Upper lobe of left lung (tissue), 4 donors: Measurements from ENCODE around the gene PATL2.

ENCODE experiments used
- POLR2AphosphoS5 ChIP-seq, 2 donors: sonication (generic); formaldehyde crosslinking; IDR thresholded peaks; one replicate each; pipeline ENCODE4 v1.5.1; 2017; ENCODE audit warnings: antibody characterized with exemption in 2 of 2
- TF ChIP-seq, protein P1 (sequence below), 6 experiments: fragments of 450-650 bp in 4 of 6; fragments of 200-600 bp in 2 of 6; sonication (generic) in 2 of 6; IDR thresholded peaks; one replicate each; pipeline ENCODE4 v1.5.1; 2016 to 2019; ENCODE audit warnings: antibody characterized with exemption in 6 of 6

DNA sequence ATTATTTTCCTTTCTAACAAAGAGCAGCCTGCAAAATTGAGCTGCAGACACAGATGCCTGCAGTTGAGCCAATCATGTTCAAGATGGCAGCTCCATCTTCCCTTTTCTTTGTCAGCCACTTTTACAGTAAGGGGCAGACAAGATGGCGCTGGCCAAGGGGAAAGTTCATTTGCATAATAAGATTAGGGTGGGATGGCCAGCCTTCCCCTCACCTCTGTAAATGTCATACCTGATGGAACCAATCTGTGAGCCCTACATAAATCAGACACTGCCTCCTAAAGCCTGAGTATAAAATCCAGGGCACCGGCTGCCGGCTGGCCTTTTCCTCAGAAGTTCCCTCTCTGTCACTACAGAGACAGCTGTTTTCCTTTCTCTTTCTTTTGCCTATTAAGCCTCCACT is 15.8 kb downstream of the PATL2 start:
- TF ChIP-seq, protein P1, sequence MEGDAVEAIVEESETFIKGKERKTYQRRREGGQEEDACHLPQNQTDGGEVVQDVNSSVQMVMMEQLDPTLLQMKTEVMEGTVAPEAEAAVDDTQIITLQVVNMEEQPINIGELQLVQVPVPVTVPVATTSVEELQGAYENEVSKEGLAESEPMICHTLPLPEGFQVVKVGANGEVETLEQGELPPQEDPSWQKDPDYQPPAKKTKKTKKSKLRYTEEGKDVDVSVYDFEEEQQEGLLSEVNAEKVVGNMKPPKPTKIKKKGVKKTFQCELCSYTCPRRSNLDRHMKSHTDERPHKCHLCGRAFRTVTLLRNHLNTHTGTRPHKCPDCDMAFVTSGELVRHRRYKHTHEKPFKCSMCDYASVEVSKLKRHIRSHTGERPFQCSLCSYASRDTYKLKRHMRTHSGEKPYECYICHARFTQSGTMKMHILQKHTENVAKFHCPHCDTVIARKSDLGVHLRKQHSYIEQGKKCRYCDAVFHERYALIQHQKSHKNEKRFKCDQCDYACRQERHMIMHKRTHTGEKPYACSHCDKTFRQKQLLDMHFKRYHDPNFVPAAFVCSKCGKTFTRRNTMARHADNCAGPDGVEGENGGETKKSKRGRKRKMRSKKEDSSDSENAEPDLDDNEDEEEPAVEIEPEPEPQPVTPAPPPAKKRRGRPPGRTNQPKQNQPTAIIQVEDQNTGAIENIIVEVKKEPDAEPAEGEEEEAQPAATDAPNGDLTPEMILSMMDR (IDR thresholded peaks at IDR 0.05): no peak
- no peak for TF ChIP-seq POLR2AphosphoS5 (IDR thresholded peaks at IDR 0.05)
